ENCODE data around the gene LPCAT3. TPM values are rescaled to one million over a fixed set of nuclear protein-coding genes. Genes with fewer than 3 reads are reported as not detected.

LPCAT3 gene
- total RNA-seq, 1 experiment from 2014 or later = 54.3 TPM

- intact Hi-C loops (cut with micrococcal nuclease; ENCODE audit: unreplicated experiment) = no loop called here
- Histone ChIP-seq H3K9me3 (ENCODE audit: control insufficient read depth, insufficient read depth, low read depth, low read length) (no peaks in the 10 kb centered on the region), H3K27me3 (ENCODE audit: control insufficient read depth, insufficient read depth, low read length) (no peaks in the 10 kb centered on the region), H3K27ac (ENCODE audit: low read length) (no peak overlapping the region), H3K4me3 (ENCODE audit: low read depth in 2 of 2, low read length in 2 of 2) (no peak overlapping the region), H3K36me3 (ENCODE audit: control insufficient read depth, insufficient read depth, low read length) (no peaks in the 10 kb centered on the region), H3K4me1 (ENCODE audit: control insufficient read depth, insufficient read depth, low read length) (no peaks in the 10 kb centered on the region)
- no TSS peak for BruUV-seq (replicated peaks)
- no peak for ATAC-seq
- no peak for TF ChIP-seq REST (IDR thresholded peaks at IDR 0.05; ENCODE audit: insufficient read depth in 1 of 2, low read depth in 2 of 2, low read length in 1 of 2)
- TF ChIP-seq SIN3A (IDR thresholded peaks at IDR 0.05; ENCODE audit: borderline replicate concordance, insufficient read depth, low read depth, low read length) = no peak
- no peak for TF ChIP-seq TCF7L2 (IDR thresholded peaks at IDR 0.05; ENCODE audit: low read depth, low read length)
- no peak for TF ChIP-seq CTCF (IDR thresholded peaks at IDR 0.05)
- TF ChIP-seq POLR2AphosphoS5 (IDR thresholded peaks at IDR 0.05; ENCODE audit: low read depth, low read length) = no peak
- POLR2A ChIA-PET = no interaction called here
- in situ Hi-C loops (cut with HindIII; ENCODE audit: low pct_unique_long_range_greater_than_20kb, low sequenced_read_pairs) = no loop called here
- CTCF ChIA-PET = interaction anchor here (0.6 kb wide), 1 partner anchor 107 kb away, joined by 3 read pairs; no protein-coding TSS in a partner anchor
- no peak for DNase-seq (ENCODE audit: low read depth, low spot score)
Observed at GRCh38 chr12:7026854-7027253, 8.6 kb upstream of the LPCAT3 start.

- no peaks in the 10 kb centered on the region for H3K27me3 ChIP-seq (ENCODE audit: control insufficient read depth, insufficient read depth, low read length)
- intact Hi-C loops (cut with micrococcal nuclease; ENCODE audit: unreplicated experiment) (no loop called here), in situ Hi-C loops (cut with HindIII; ENCODE audit: low pct_unique_long_range_greater_than_20kb, low sequenced_read_pairs) (no loop called here)
- BruUV-seq (replicated peaks) = no TSS peak
- POLR2A ChIA-PET = no interaction called here
- no peaks in the 10 kb centered on the region for H3K9me3 ChIP-seq (ENCODE audit: control insufficient read depth, insufficient read depth, low read depth, low read length)
- no peak for ATAC-seq
- H3K4me3 ChIP-seq (ENCODE audit: low read depth in 2 of 2, low read length in 2 of 2) = no peak overlapping the region
- no peak overlapping the region for H3K27ac ChIP-seq (ENCODE audit: low read length)
- DNase-seq (ENCODE audit: low read depth, low spot score) = no peak
- peaks cover 8% of the 10 kb centered on the region; the same call in 1 of the 2 replicates for H3K4me1 ChIP-seq (ENCODE audit: control insufficient read depth, insufficient read depth, low read length)
- no peak for TF ChIP-seq REST (IDR thresholded peaks at IDR 0.05; ENCODE audit: insufficient read depth in 1 of 2, low read depth in 2 of 2, low read length in 1 of 2)
- no peak for TF ChIP-seq SIN3A (IDR thresholded peaks at IDR 0.05; ENCODE audit: borderline replicate concordance, insufficient read depth, low read depth, low read length)
- TF ChIP-seq TCF7L2 (IDR thresholded peaks at IDR 0.05; ENCODE audit: low read depth, low read length) = no peak
- TF ChIP-seq CTCF (IDR thresholded peaks at IDR 0.05) = no peak
- TF ChIP-seq POLR2AphosphoS5 (IDR thresholded peaks at IDR 0.05; ENCODE audit: low read depth, low read length) = no peak
- no peaks in the 10 kb centered on the region; the same call in 1 of the 2 replicates for H3K36me3 ChIP-seq (ENCODE audit: control insufficient read depth, insufficient read depth, low read length)
- CTCF ChIA-PET = no interaction called here
Observed at GRCh38 chr12:7023114-7023513, 4.8 kb upstream of the LPCAT3 start.

Measured in Panc1 (cell line).